ENCODE results near the gene LHX6. TPM values are rescaled to one million over a fixed set of nuclear protein-coding genes. Genes with fewer than 3 reads are reported as not detected.

Gene LHX6
- total and polyA plus RNA-seq, 2 of the 8 experiments (the other 6 are each of a cell fraction or from before 2014, with no cell fraction given): 0.92 to 1.2 TPM

- TF ChIP-seq EGR1 (IDR thresholded peaks at IDR 0.05; ENCODE audit: borderline replicate concordance, low read depth, low read length) (no peak), TCF12 (IDR thresholded peaks at IDR 0.05; ENCODE audit: low read depth, low read length) (no peak)
- TF ChIP-seq, protein P1, sequence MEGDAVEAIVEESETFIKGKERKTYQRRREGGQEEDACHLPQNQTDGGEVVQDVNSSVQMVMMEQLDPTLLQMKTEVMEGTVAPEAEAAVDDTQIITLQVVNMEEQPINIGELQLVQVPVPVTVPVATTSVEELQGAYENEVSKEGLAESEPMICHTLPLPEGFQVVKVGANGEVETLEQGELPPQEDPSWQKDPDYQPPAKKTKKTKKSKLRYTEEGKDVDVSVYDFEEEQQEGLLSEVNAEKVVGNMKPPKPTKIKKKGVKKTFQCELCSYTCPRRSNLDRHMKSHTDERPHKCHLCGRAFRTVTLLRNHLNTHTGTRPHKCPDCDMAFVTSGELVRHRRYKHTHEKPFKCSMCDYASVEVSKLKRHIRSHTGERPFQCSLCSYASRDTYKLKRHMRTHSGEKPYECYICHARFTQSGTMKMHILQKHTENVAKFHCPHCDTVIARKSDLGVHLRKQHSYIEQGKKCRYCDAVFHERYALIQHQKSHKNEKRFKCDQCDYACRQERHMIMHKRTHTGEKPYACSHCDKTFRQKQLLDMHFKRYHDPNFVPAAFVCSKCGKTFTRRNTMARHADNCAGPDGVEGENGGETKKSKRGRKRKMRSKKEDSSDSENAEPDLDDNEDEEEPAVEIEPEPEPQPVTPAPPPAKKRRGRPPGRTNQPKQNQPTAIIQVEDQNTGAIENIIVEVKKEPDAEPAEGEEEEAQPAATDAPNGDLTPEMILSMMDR (IDR thresholded peaks at IDR 0.05; ENCODE audit: control extremely low read depth in 1 of 3, insufficient read depth in 1 of 3, low read depth in 1 of 3, low read length in 3 of 3): no peak
Measured at GRCh38 chr9:122164286-122164685, 64.5 kb downstream of the LHX6 start (continued).
